OCI-LY1 (cell line): ENCODE data around the gene MYO18A.
A peak's percentile ranks its signal among the peaks of the same experiment; 100 is the strongest.

Source experiments
- H2AFZ ChIP-seq: fragments of 200-600 bp; sonication (generic), shearing (Covaris generic); 2 replicates; pipeline ENCODE4 v1.6.0; 2014; ENCODE audit warnings: antibody characterized with exemption, mild to moderate bottlenecking, low read length
- H3F3A ChIP-seq: fragments of 200-600 bp; sonication (generic), shearing (Covaris generic); 2 replicates; pipeline ENCODE4 v1.6.0; 2014; ENCODE audit warnings: mild to moderate bottlenecking, antibody characterized with exemption, low read length, moderate library complexity; ENCODE audit not compliant: insufficient read depth
- H3K27ac ChIP-seq: fragments of 200-600 bp; sonication (generic); 2 replicates; pipeline ENCODE4 v1.5.1; 2014; ENCODE audit warnings: low read length, mixed run types, mild to moderate bottlenecking, low read depth; ENCODE audit not compliant: poor library complexity, severe bottlenecking
- H3K27me3 ChIP-seq: fragments of 200-600 bp; sonication (generic); 2 replicates; pipeline ENCODE4 v1.6.0; 2014; ENCODE audit warnings: antibody characterized with exemption, mild to moderate bottlenecking, low read length, moderate library complexity; ENCODE audit not compliant: insufficient read depth
- H3K36me3 ChIP-seq: fragments of 200-600 bp; sonication (generic); 2 replicates; pipeline ENCODE4 v1.6.1; 2014; ENCODE audit warnings: mild to moderate bottlenecking, antibody characterized with exemption, low read length, moderate library complexity, mixed read lengths; ENCODE audit not compliant: insufficient read depth
- H3K4me1 ChIP-seq: fragments of 200-600 bp; sonication (generic); 2 replicates; pipeline ENCODE4 v1.5.1; 2014; ENCODE audit warnings: mild to moderate bottlenecking, low read length, moderate library complexity; ENCODE audit not compliant: insufficient read depth, severe bottlenecking
- H3K4me2 ChIP-seq: fragments of 200-600 bp; sonication (generic), shearing (Covaris generic); 2 replicates; pipeline ENCODE4 v1.6.1; 2014; ENCODE audit warnings: low read length
- H3K4me3 ChIP-seq: fragments of 200-600 bp; sonication (generic); 2 replicates; pipeline ENCODE4 v1.5.1; 2014; ENCODE audit warnings: low read length, low read depth, mild to moderate bottlenecking, mixed read lengths; ENCODE audit not compliant: poor library complexity, severe bottlenecking
- H3K79me2 ChIP-seq: fragments of 200-600 bp; shearing (Covaris generic); 2 replicates; pipeline ENCODE4 v1.6.1; 2016; ENCODE audit warnings: mixed run types, low read length, mixed read lengths; ENCODE audit not compliant: insufficient read depth
- H3K9ac ChIP-seq: fragments of 200-600 bp; sonication (generic), shearing (Covaris generic); 2 replicates; pipeline ENCODE4 v1.6.1; 2014; ENCODE audit warnings: mild to moderate bottlenecking, low read length, mixed read lengths
- H3K9me2 ChIP-seq: fragments of 200-600 bp; sonication (generic), shearing (Covaris generic); 2 replicates; pipeline ENCODE4 v1.6.1; 2014; ENCODE audit warnings: low read depth, mild to moderate bottlenecking, low read length, mixed read lengths
- H3K9me3 ChIP-seq: fragments of 200-600 bp; shearing (Covaris generic); 2 replicates; pipeline ENCODE4 v1.6.1; 2014; ENCODE audit warnings: low read length, mixed read lengths
- H4K20me1 ChIP-seq: fragments of 200-600 bp; sonication (generic), shearing (Covaris generic); 2 replicates; pipeline ENCODE4 v1.6.0; 2016; ENCODE audit warnings: mild to moderate bottlenecking, low read length; ENCODE audit not compliant: insufficient read depth
- EZH2 ChIP-seq: fragments of 200-600 bp; sonication (generic), shearing (Covaris generic); IDR thresholded peaks from 2 replicates; pipeline ENCODE4 v1.8.0; 2017; ENCODE audit warnings: borderline replicate concordance, mixed run types, mild to moderate bottlenecking, antibody characterized with exemption, low read length, moderate library complexity, mixed read lengths
- TF ChIP-seq, protein P1 (sequence below): fragments of 200-600 bp; sonication (generic), shearing (Covaris generic); IDR thresholded peaks from 2 replicates; pipeline ENCODE4 v1.5.1; 2017; ENCODE audit warnings: mild to moderate bottlenecking, antibody characterized with exemption, low read length, moderate library complexity, mixed read lengths

The MYO18A gene

GRCh38 chr17:29155227-29155965 is 24.8 kb downstream of the MYO18A start:
- H3K4me1 ChIP-seq: peaks cover 37% of the 10 kb centered on the region
- peak overlapping the region; percentile 44 for H3K27ac ChIP-seq
- H3K9me2 ChIP-seq: no peaks in the 10 kb centered on the region
- H3K4me3 ChIP-seq: no peak overlapping the region
- TF ChIP-seq, protein P1, sequence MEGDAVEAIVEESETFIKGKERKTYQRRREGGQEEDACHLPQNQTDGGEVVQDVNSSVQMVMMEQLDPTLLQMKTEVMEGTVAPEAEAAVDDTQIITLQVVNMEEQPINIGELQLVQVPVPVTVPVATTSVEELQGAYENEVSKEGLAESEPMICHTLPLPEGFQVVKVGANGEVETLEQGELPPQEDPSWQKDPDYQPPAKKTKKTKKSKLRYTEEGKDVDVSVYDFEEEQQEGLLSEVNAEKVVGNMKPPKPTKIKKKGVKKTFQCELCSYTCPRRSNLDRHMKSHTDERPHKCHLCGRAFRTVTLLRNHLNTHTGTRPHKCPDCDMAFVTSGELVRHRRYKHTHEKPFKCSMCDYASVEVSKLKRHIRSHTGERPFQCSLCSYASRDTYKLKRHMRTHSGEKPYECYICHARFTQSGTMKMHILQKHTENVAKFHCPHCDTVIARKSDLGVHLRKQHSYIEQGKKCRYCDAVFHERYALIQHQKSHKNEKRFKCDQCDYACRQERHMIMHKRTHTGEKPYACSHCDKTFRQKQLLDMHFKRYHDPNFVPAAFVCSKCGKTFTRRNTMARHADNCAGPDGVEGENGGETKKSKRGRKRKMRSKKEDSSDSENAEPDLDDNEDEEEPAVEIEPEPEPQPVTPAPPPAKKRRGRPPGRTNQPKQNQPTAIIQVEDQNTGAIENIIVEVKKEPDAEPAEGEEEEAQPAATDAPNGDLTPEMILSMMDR: no peak
- TF ChIP-seq EZH2: no peak
- no peaks in the 10 kb centered on the region for H4K20me1 ChIP-seq
- no peak overlapping the region; the same call in 1 of the 2 replicates for H3K4me2 ChIP-seq
- H3K9me3 ChIP-seq: no peaks in the 10 kb centered on the region
- no peak overlapping the region; the same call in 1 of the 2 replicates for H3K9ac ChIP-seq
- H3K36me3 ChIP-seq: no peaks in the 10 kb centered on the region
- no peak overlapping the region for H2AFZ ChIP-seq
- H3K27me3 ChIP-seq: no peaks in the 10 kb centered on the region
- H3F3A ChIP-seq: no peaks in the 10 kb centered on the region
- H3K79me2 ChIP-seq: no peaks in the 10 kb centered on the region

GRCh38 chr17:29154516-29155226 is 25.5 kb downstream of the MYO18A start:
- no peaks in the 10 kb centered on the region for H3K9me2 ChIP-seq
- H3K9ac ChIP-seq: no peak overlapping the region; the same call in 1 of the 2 replicates
- H2AFZ ChIP-seq: no peak overlapping the region
- no peak overlapping the region for H3K4me3 ChIP-seq
- H3K27me3 ChIP-seq: no peaks in the 10 kb centered on the region
- no peaks in the 10 kb centered on the region for H3K9me3 ChIP-seq
- peak overlapping the region; percentile 44 for H3K27ac ChIP-seq
- no peaks in the 10 kb centered on the region for H3K79me2 ChIP-seq
- peaks cover 40% of the 10 kb centered on the region for H3K4me1 ChIP-seq
- no peaks in the 10 kb centered on the region for H4K20me1 ChIP-seq
- no peak overlapping the region; the same call in 1 of the 2 replicates for H3K4me2 ChIP-seq
- H3F3A ChIP-seq: peaks cover 3% of the 10 kb centered on the region; the same call in 1 of the 2 replicates
- H3K36me3 ChIP-seq: no peaks in the 10 kb centered on the region
- TF ChIP-seq EZH2: no peak
- TF ChIP-seq, protein P1: no peak

DNA sequence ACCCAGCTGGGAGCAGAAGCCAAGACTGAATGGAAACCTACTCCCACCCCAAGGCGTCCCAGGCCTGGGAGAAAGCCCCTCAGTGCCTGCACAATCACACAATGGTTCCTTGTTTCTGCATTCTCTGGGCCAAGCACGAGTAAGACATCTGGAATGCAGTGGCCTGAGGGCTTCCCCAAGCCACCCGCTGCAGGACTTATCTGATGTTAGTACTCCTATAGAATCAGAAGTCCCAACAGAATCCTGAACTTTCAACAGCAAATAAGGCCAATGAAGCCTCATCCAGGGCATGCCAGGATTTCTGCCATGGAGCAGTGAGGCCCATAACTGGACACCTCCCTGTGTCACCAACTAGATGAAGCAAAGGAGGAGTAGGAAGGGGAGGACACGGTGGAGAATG is 28.6 kb downstream of the MYO18A start:
- H3K27ac ChIP-seq: no peak overlapping the region
- no peaks in the 10 kb centered on the region for H3K79me2 ChIP-seq
- no peak overlapping the region for H3K4me2 ChIP-seq
- no peak overlapping the region for H3K4me3 ChIP-seq
- H3K27me3 ChIP-seq: no peaks in the 10 kb centered on the region
- H3K4me1 ChIP-seq: peaks cover 44% of the 10 kb centered on the region
- no peaks in the 10 kb centered on the region for H3K9me3 ChIP-seq
- H2AFZ ChIP-seq: no peak overlapping the region
- TF ChIP-seq, protein P1: no peak
- TF ChIP-seq EZH2: no peak
- no peaks in the 10 kb centered on the region for H3K9me2 ChIP-seq
- no peak overlapping the region for H3K9ac ChIP-seq
- H3K36me3 ChIP-seq: no peaks in the 10 kb centered on the region
- peaks cover 5% of the 10 kb centered on the region; the same call in 1 of the 2 replicates for H3F3A ChIP-seq
- H4K20me1 ChIP-seq: no peaks in the 10 kb centered on the region
